HCT116 (cell line): ENCODE results near the gene STAG3. TPM values are rescaled to one million over a fixed set of nuclear protein-coding genes. Genes with fewer than 3 reads are reported as not detected.

ENCODE experiments used
- ATAC-seq: fragments of 200-7000 bp; cut with Tn5 transposase; 2 replicates; pipeline ENCODE4 v1.9.1; 2020; ENCODE audit warnings: mild to moderate bottlenecking, moderate library complexity
- BruUV-seq: library from RNA; stranded (reverse); fragments of 400-500 nt; replicated peaks from 2 replicates; lab custom pipeline; 2021; lab: Mats Ljungman, UMichigan
- CTCF ChIA-PET: fragments of 300-600 bp; sonication (Branson Sonifier 250); formaldehyde crosslinking; loops from one replicate; lab custom pipeline; 2021; ENCODE audit warnings: antibody characterized with exemption; lab: Charles Lee
- POLR2A ChIA-PET: fragments of 300-600, 350-600 bp; sonication (Branson Sonifier 250); formaldehyde crosslinking; loops from one replicate; lab custom pipeline; 2021; ENCODE audit warnings: antibody characterized with exemption; lab: Charles Lee
- RAD21 ChIA-PET, 2 experiments: fragments of 300-600 bp; sonication (Branson Sonifier 250); formaldehyde crosslinking; loops; one replicate each; lab custom pipeline; 2023; ENCODE audit warnings: low total read pairs in 2 of 2; ENCODE audit not compliant: uncharacterized antibody in 2 of 2, unreplicated experiment in 2 of 2, low non-redundant PET in 1 of 2; lab: Charles Lee
- DNase-seq: peaks from one replicate; pipeline ENCODE4 v3.0.0-alpha.2; 2010; ENCODE audit warnings: low read depth, low spot score
- H2AFZ ChIP-seq: fragments of 200-600 bp; shearing (Covaris generic), sonication (generic); 2 replicates; pipeline ENCODE4 v1.6.1; 2017; ENCODE audit warnings: low read depth, mixed run types, mixed read lengths, antibody characterized with exemption, low read length; ENCODE audit not compliant: poor library complexity, severe bottlenecking
- H3K27ac ChIP-seq: 2 replicates; pipeline ENCODE4 v1.5.1; 2012; ENCODE audit warnings: low read depth, low read length
- H3K27me3 ChIP-seq: fragments of 200-600 bp; sonication (generic); 2 replicates; pipeline ENCODE4 v1.6.1; 2016; ENCODE audit warnings: mixed run types, low read length, mixed read lengths; ENCODE audit not compliant: insufficient read depth
- H3K36me3 ChIP-seq, 2 experiments: fragments of 200-500 bp in 1 of 2; fragments of 200-600 bp in 1 of 2; sonication (Bioruptor generic) in 1 of 2; sonication (generic) in 1 of 2; 2 replicates each; pipeline versions ENCODE4 v1.5.1 to v1.6.1; 2014 to 2016; ENCODE audit warnings: low read length in 2 of 2, inconsistent platforms in 1 of 2, mixed read lengths in 1 of 2, mixed run types in 1 of 2; ENCODE audit not compliant: insufficient read depth in 2 of 2, control insufficient read depth in 1 of 2
- H3K4me1 ChIP-seq, 2 experiments: fragments of 200-600 bp in 1 of 2; sonication (generic) in 1 of 2; 2 replicates each; pipeline versions ENCODE4 v1.5.1 to v1.6.1; 2012 to 2017; ENCODE audit warnings: low read length in 2 of 2, inconsistent platforms in 1 of 2, mild to moderate bottlenecking in 1 of 2, mixed read lengths in 1 of 2, mixed run types in 1 of 2, moderate library complexity in 1 of 2; ENCODE audit not compliant: insufficient read depth in 2 of 2, control insufficient read depth in 1 of 2
- H3K4me2 ChIP-seq: fragments of 200-600 bp; sonication (generic); 2 replicates; pipeline ENCODE4 v1.6.1; 2017; ENCODE audit warnings: mixed run types, low read length, mixed read lengths
- H3K4me3 ChIP-seq, 2 experiments: fragments of 200-600 bp in 1 of 2; sonication (generic) in 1 of 2; replicated peaks in 1 of 2; 2 replicates each; pipeline ENCODE4 v1.5.1; 2011 to 2016; ENCODE audit warnings: low read length in 2 of 2, control low read depth in 1 of 2, low read depth in 1 of 2, mild to moderate bottlenecking in 1 of 2, mixed read lengths in 1 of 2, mixed run types in 1 of 2
- H3K79me2 ChIP-seq: fragments of 200-600 bp; sonication (generic); 2 replicates; pipeline ENCODE4 v1.6.1; 2017; ENCODE audit warnings: mild to moderate bottlenecking, mixed run types, low read length, moderate library complexity, mixed read lengths; ENCODE audit not compliant: insufficient read depth
- H3K9ac ChIP-seq: fragments of 200-600 bp; sonication (generic); 2 replicates; pipeline ENCODE4 v1.6.1; 2016; ENCODE audit warnings: low read length, mixed read lengths
- H3K9me2 ChIP-seq: fragments of 200-600 bp; sonication (generic), shearing (Covaris generic); 2 replicates; pipeline ENCODE4 v1.6.1; 2017; ENCODE audit warnings: mixed run types, mild to moderate bottlenecking, moderate library complexity; ENCODE audit not compliant: insufficient read depth
- H3K9me3 ChIP-seq, 2 experiments: fragments of 200-500 bp in 1 of 2; fragments of 200-600 bp in 1 of 2; sonication (Bioruptor generic) in 1 of 2; sonication (generic) in 1 of 2; 2 replicates each; pipeline ENCODE4 v1.6.1; 2014 to 2017; ENCODE audit warnings: low read length in 2 of 2, mixed read lengths in 2 of 2, inconsistent platforms in 1 of 2, low read depth in 1 of 2, mild to moderate bottlenecking in 1 of 2, mixed run types in 1 of 2, moderate library complexity in 1 of 2; ENCODE audit not compliant: control insufficient read depth in 1 of 2, insufficient read depth in 1 of 2
- H4K20me1 ChIP-seq: fragments of 200-600 bp; sonication (generic), shearing (Covaris generic); 2 replicates; pipeline ENCODE4 v1.6.1; 2017; ENCODE audit warnings: mixed run types, mild to moderate bottlenecking, moderate library complexity; ENCODE audit not compliant: insufficient read depth
- CBX3 ChIP-seq: IDR thresholded peaks from 2 replicates; pipeline ENCODE4 v1.6.1; 2012; ENCODE audit warnings: low read depth
- CEBPB ChIP-seq: IDR thresholded peaks from 2 replicates; pipeline ENCODE4 v1.6.1; 2012; ENCODE audit warnings: low read depth
- EGR1 ChIP-seq: IDR thresholded peaks from 2 replicates; pipeline ENCODE4 v1.6.1; 2012; ENCODE audit warnings: low read depth
- EZH2 ChIP-seq: fragments of 200-600 bp; sonication (generic); IDR thresholded peaks from 2 replicates; pipeline ENCODE4 v1.6.1; 2017; ENCODE audit warnings: antibody characterized with exemption, mixed run types
- EZH2phosphoT487 ChIP-seq: fragments of 200-600 bp; IDR thresholded peaks from 2 replicates; pipeline ENCODE4 v1.6.1; 2018; ENCODE audit warnings: antibody characterized with exemption, borderline replicate concordance
- MAX ChIP-seq: IDR thresholded peaks from 2 replicates; pipeline ENCODE4 v1.6.1; 2012
- POLR2AphosphoS5 ChIP-seq: IDR thresholded peaks from 2 replicates; pipeline ENCODE4 v1.6.1; 2011; ENCODE audit warnings: mild to moderate bottlenecking, low read depth, low read length, moderate library complexity
- RAD21 ChIP-seq: IDR thresholded peaks from 2 replicates; pipeline ENCODE4 v1.6.1; 2012; ENCODE audit warnings: low read depth, mild to moderate bottlenecking
- REST ChIP-seq: IDR thresholded peaks from 2 replicates; pipeline ENCODE4 v1.6.1; 2012; ENCODE audit warnings: low read depth
- SP1 ChIP-seq: IDR thresholded peaks from 2 replicates; pipeline ENCODE4 v1.6.1; 2012; ENCODE audit warnings: low read depth
- TCF7L2 ChIP-seq: IDR thresholded peaks from 2 replicates; pipeline ENCODE4 v1.7.0; 2011; ENCODE audit warnings: borderline replicate concordance, inconsistent platforms; ENCODE audit not compliant: insufficient read depth, insufficient read length; ENCODE audit errors: extremely low read depth
- YY1 ChIP-seq: IDR thresholded peaks from 2 replicates; pipeline ENCODE4 v1.6.1; 2011; ENCODE audit warnings: low read length, low read depth, moderate library complexity, mild to moderate bottlenecking; ENCODE audit not compliant: insufficient replicate concordance; ENCODE audit errors: extremely low read depth
- ZFX ChIP-seq: fragments of 450-650 bp; IDR thresholded peaks from 2 replicates; pipeline ENCODE4 v1.6.1; 2017
- ZNF274 ChIP-seq: fragments of 200-500 bp; sonication (Bioruptor generic); IDR thresholded peaks from 2 replicates; pipeline ENCODE4 v1.6.1; 2014; ENCODE audit warnings: mild to moderate bottlenecking, low read depth, low read length, inconsistent platforms
- intact Hi-C: fragments of 100-400 bp; cut with micrococcal nuclease; formaldehyde crosslinking; loops from 2 replicates; pipeline ENCODE4 v1.10.0; 2022
- total RNA-seq: library from RNA; stranded (reverse); gene quantifications from one replicate; pipeline ENCODE4 v1.2.1, GENCODE V29; 2021; ENCODE audit not compliant: unreplicated experiment
- TF ChIP-seq, protein P1 (sequence below), 3 experiments: fragments of 200-600 bp in 1 of 3; sonication (generic) in 1 of 3; IDR thresholded peaks in 2 of 3; conservative IDR thresholded peaks in 1 of 3; 2 replicates each; pipeline ENCODE4 v1.5.1; 2012 to 2017; ENCODE audit warnings: low read depth in 2 of 3, low read length in 2 of 3, antibody characterized with exemption in 1 of 3, borderline replicate concordance in 1 of 3, control low read depth in 1 of 3, mild to moderate bottlenecking in 1 of 3, mixed read lengths in 1 of 3, mixed run types in 1 of 3, moderate library complexity in 1 of 3; ENCODE audit not compliant: insufficient read depth in 1 of 3

The STAG3 gene
- total RNA-seq, 1 experiment from 2014 or later, result 1.2 TPM

GRCh38 chr7:100141555-100141949 is 36.2 kb upstream of the STAG3 start:
- intact Hi-C loops, result no loop called here
- H3K4me1 ChIP-seq, result no peaks in the 10 kb centered on the region
- RAD21 ChIA-PET, result no interaction called here
- no peak overlapping the region for H3K4me2 ChIP-seq
- POLR2A ChIA-PET, result no interaction called here
- H3K27ac ChIP-seq, result no peak overlapping the region
- no peak for ATAC-seq
- no peaks in the 10 kb centered on the region for H3K9me2 ChIP-seq
- TF ChIP-seq EZH2 (no peak), POLR2AphosphoS5 (no peak), MAX (no peak), ZFX (no peak)
- TF ChIP-seq, all 23 proteins: peak for 0
- H3K79me2 ChIP-seq, result no peaks in the 10 kb centered on the region
- H2AFZ ChIP-seq, result no peak overlapping the region
- CTCF ChIA-PET, result no interaction called here
- no peak overlapping the region for H3K4me3 ChIP-seq
- no peaks in the 10 kb centered on the region for H3K36me3 ChIP-seq
- H4K20me1 ChIP-seq, result no peaks in the 10 kb centered on the region
- no TSS peak for BruUV-seq
- H3K27me3 ChIP-seq, result no peaks in the 10 kb centered on the region
- no peaks in the 10 kb centered on the region for H3K9me3 ChIP-seq
- no peak for DNase-seq
- no peak overlapping the region for H3K9ac ChIP-seq

GRCh38 chr7:100142461-100142860 is 35.3 kb upstream of the STAG3 start:
- POLR2A ChIA-PET, result no interaction called here
- BruUV-seq, result no TSS peak

More at GRCh38 chr7:100142461-100142860, 35.3 kb upstream of the STAG3 start:
- H3K9me3 ChIP-seq, result no peaks in the 10 kb centered on the region
- H3K79me2 ChIP-seq, result no peaks in the 10 kb centered on the region
- no peak overlapping the region for H3K4me2 ChIP-seq
- H3K27me3 ChIP-seq, result no peaks in the 10 kb centered on the region
- TF ChIP-seq REST (no peak), ZNF274 (no peak), EGR1 (no peak), SP1 (no peak), TCF7L2 (no peak), CEBPB (no peak), RAD21 (no peak), CBX3 (no peak), YY1 (no peak), EZH2phosphoT487 (no peak)
- TF ChIP-seq, protein P1, sequence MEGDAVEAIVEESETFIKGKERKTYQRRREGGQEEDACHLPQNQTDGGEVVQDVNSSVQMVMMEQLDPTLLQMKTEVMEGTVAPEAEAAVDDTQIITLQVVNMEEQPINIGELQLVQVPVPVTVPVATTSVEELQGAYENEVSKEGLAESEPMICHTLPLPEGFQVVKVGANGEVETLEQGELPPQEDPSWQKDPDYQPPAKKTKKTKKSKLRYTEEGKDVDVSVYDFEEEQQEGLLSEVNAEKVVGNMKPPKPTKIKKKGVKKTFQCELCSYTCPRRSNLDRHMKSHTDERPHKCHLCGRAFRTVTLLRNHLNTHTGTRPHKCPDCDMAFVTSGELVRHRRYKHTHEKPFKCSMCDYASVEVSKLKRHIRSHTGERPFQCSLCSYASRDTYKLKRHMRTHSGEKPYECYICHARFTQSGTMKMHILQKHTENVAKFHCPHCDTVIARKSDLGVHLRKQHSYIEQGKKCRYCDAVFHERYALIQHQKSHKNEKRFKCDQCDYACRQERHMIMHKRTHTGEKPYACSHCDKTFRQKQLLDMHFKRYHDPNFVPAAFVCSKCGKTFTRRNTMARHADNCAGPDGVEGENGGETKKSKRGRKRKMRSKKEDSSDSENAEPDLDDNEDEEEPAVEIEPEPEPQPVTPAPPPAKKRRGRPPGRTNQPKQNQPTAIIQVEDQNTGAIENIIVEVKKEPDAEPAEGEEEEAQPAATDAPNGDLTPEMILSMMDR (IDR thresholded peaks at IDR 0.05 in 2 of 3, conservative IDR thresholded peaks at IDR 0.05 in 1 of 3; ENCODE audit: borderline replicate concordance in 1 of 3, insufficient read depth in 1 of 3, low read depth in 2 of 3, low read length in 2 of 3), result no peak
- H3K27ac ChIP-seq, result no peak overlapping the region
- no peaks in the 10 kb centered on the region for H3K4me1 ChIP-seq
- ChIA-PET CTCF (interaction anchor here (1.0 to 1.4 kb wide), 2 partner anchors 10 to 12 kb away, joined by 3 read pairs; no protein-coding TSS in a partner anchor), RAD21 (no interaction called here)
- no peaks in the 10 kb centered on the region for H3K36me3 ChIP-seq
- no peak for DNase-seq
- no peak overlapping the region for H3K4me3 ChIP-seq
- H4K20me1 ChIP-seq, result no peaks in the 10 kb centered on the region
- H3K9me2 ChIP-seq, result no peaks in the 10 kb centered on the region
- H2AFZ ChIP-seq, result no peak overlapping the region
- ATAC-seq, result no peak
- intact Hi-C loops, result no loop called here
- H3K9ac ChIP-seq, result no peak overlapping the region
